Measurements from ENCODE around the gene TSEN54. TPM values are rescaled to one million over a fixed set of nuclear protein-coding genes. Genes with fewer than 3 reads are reported as not detected.

TSEN54 gene
- total RNA-seq, 1 donor from 2014 or later = 16.0 TPM

DNA sequence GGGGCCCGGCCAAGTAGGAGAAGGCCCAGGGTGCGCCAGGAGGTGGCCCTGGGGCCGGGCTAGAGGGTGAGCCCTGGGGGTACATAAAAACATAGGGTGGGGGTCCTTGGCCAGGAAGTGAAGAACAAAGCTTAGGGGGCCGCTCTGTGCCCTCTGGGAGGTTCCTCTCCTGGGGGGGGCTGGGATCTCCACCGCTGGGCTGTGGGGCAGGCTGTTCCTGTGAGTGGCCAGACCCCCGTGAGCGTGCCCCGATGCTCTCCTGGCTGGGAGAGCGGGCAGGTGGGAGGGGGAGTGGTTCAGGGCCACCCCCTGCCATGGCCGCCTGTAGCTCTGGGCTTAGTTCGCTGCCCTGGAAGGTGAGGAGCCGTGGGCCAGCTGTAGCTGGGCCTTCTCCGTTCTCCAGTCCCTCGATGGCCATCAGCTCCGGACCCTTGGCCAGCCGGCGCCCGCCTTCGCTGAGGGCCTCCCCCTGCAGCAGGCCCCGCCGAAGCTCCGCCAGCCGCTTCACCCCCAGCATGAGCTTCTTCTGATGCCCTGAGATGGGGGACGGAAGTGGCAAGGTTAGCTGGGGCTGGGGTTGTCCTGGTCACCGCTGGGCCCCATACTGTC, 13.5 kb upstream of the TSEN54 start:
- DNase-seq (ENCODE audit: extremely low read depth, low read depth, low spot score) = no peak

DNA sequence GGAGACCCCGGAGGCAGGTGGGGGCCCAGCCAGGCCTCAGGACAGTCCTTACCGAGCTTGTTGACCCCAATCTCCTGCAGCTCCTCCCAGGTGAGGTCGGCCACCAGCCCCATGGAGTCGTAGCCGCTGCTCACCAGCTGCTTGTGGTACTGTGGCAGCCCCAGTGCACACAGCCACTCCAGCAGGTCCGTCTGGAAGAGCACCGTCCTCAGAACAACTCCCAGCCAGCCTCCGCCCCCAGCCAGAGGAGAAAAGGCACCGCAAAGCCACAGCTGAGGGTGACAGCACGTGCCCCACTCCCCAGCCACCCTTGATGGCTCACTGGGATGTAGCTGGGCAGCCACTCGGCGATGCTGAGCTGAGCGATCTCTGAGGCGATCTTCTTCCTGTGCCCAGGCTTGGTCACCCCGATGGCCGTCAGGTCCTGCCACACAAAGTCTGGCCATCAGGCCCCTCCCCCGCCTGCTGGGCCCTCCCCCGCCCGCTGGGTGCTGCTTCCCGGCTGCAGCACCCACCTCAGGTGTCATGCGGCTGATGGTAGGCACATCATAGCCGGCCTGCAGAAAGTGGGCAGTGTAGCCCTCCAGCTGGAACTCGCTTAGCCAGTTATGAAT, 12.9 kb upstream of the TSEN54 start:
- DNase-seq (ENCODE audit: extremely low read depth, low read depth, low spot score) = no peak

DNA sequence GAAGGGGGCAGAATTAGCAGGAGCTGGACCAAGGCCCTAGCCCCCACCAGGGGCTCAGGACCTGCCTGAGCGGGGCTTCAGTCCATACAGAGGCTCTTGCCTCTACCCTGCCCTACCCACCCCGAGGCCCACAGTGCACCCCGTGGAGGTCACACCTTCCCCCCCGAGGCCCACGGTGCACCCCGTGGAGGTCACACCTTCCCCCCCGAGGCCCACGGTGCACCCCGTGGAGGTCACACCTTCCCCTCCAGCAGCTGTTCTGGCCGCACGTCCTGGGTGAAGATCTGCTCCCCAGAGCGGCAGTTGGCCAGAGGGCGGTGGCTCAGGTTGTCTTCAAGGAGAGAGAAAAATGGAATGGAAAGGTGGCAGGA, 12.4 kb upstream of the TSEN54 start:
- DNase-seq (ENCODE audit: extremely low read depth, low read depth, low spot score) = no peak

DNA sequence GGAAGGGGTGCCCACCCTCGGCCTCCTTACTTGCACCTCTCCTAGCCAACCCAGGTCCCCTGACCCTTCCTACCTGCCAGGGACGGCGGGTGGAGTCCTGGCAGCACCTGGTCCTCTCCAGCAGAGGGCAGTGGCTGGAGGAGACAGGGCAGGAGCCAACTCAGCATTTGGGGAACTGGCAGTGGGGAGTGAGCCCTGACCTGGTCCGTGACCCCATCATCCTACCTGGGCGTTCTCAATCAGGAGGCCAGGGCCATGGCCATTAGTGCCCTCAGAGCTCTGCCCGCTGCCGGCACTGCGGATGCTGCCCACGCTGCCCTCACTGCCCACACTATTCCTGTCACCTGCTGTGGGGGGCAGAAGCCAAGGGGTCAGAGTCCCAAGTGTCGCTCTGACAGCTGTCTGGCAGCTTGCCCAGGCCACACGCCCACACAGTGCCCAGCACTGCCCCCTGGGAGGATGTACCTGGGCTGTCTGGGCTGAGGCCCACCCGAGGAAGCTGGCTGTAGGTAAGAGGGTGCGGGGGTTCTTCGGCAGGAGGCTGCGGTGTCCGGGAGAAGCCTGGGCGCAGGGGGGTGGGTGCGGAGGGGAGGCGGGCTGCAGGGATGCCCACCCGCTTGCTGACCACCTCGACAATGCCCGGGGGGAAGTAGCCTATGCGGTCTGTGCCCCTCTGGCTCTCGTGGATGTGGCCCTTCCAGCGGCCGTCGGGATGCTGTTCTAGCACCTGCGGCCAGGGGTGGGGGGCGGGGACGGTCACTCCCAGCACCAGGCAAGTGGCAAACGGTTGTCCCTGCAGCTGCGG, 11.8 kb upstream of the TSEN54 start:
- no peak for DNase-seq (ENCODE audit: extremely low read depth, low read depth, low spot score)

DNA sequence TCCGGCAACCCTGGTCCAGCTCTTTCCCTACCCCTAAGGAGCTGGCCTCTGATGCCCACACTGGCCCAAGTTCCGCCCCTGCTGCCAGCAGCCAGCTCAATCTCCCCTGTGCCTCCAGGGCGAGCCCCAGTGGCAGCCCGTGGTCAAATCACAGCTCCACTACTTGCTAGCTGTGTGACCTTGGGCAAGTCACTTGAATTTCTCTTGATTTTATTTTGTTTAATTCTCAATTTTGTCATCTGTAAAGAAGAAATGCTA, 11.2 kb upstream of the TSEN54 start:
- DNase-seq (ENCODE audit: extremely low read depth, low read depth, low spot score) = no peak

DNA sequence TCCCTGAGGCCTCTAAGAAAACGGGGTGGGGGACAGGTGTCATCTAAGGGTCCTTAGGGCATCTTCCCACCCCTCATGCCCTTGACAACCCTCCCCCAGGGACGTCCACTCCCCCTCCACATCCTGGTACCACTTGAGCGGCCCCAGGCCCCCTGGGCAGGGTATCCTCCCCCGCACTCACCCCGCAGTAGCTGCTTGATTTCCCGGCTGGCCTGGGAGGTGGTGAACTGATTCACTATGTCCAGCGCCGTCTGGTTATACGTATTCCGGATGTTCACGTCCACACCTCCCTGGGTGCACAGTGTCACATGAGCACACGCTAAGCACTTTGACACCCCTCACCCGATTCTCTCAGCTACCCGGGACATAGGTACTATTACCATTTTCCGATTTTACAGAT, 10.7 kb upstream of the TSEN54 start:
- no peak for DNase-seq (ENCODE audit: extremely low read depth, low read depth, low spot score)

DNA sequence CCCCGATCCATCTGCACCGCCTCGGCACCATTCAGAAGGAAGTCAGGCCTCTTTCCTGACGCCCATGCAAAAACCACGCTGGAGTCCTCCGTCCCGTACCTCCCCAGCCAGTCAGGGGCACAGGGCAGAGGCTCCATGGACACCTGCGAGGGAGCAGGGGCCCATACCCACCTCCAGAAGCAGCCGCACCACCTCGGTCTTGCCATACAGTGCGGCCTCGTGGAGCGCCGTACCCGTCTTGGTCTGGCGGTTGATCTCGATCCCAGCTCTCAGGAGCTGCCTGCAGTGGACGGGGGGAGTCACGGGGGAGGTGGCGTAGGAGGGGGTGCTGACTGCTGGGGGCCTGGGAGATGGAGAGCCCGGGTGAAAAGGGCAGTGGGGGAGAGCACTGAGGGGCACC, 10.2 kb upstream of the TSEN54 start:
- DNase-seq (ENCODE audit: extremely low read depth, low read depth, low spot score) = no peak

DNA sequence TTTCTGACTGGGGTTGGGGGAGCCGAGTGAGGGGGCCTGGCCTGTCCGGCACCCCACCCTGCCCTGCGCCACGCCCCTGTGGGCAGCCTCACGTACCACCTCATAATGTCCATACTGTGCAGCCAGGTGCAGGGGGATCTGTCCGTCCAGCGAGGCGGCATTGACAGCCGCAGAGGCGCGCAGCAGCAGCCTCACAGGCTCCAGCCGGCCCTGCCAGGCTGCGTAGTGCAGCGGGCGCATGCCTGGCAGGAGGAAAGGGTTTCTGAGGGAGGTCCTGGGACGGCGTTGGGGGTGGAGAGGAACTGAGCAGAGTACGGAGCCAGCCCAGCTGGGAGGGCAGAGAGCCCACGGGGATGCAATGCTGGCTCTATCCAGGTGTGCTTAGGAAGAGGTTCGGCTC, 9.4 kb upstream of the TSEN54 start:
- no peak for DNase-seq (ENCODE audit: extremely low read depth, low read depth, low spot score)

DNA sequence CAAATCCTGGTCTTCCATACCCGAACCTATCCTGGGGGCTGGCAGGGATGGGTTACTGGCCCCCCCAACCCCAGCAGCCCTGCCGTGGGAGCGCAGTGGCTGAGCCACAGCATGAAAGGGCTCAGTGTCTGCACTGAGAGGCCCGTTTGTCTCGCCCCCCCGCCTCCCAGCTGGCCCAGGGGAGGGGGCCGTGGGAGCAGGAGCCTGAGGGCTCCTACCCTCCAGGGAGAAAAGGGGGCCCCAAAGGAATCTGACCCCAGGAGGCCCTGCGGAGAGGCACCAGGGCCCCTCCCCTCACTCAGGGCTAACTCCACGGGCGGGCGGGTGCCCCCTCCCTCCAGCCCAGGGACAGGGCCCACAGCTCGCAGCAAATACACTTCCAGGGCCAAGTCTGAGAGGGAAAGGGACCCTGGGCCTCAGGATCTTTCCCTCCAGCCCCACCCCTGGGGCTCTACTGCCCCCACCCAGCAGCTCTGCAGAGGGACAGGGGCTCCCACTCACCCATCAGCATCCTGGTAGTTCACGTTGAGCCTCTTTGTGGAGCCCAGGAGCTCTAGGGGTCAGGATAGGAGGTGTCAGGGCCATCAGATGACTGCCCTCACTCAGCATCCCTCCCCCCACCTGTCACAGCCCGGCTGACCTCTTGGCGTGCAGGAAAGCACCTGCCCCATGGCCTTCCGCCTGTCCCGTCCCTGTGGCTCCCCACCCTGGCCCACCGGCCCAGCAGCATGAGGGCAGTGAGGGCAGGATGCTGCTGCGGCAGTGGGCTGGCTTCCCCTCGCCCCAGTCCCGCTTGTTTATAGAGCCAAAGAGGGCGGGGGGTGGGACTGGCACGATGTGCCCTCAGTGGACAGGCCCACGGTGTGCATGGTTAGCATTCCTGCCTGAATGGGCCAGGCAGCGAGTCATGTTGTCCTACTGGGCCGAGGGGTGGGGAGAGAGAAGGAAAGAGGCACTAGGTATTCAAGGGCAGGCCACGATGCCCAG, 8.3 kb upstream of the TSEN54 start:
- DNase-seq (ENCODE audit: extremely low read depth, low read depth, low spot score) = no peak

DNA sequence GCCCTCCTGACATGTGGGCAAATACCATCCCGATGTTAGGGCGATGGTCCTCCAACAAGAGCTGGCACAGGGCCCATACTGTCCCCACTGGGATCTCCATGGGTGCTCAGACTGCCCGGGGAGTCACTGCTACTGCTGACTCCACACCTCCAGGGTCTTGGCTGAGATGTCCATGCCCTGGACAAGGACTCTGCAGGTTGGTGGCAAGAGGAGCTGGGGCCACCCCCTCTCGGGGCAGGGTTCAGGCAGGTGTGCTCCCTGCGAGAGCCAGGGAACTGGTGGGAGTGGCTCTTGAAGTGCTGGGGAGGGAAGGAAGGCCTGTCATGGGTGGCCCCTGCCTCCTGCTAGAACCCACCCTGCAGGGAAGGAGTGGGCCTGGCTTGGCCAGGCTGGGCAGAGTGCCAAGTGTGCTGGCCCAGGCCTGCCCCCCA, 7.4 kb upstream of the TSEN54 start:
- no peak for DNase-seq (ENCODE audit: extremely low read depth, low read depth, low spot score)

DNA sequence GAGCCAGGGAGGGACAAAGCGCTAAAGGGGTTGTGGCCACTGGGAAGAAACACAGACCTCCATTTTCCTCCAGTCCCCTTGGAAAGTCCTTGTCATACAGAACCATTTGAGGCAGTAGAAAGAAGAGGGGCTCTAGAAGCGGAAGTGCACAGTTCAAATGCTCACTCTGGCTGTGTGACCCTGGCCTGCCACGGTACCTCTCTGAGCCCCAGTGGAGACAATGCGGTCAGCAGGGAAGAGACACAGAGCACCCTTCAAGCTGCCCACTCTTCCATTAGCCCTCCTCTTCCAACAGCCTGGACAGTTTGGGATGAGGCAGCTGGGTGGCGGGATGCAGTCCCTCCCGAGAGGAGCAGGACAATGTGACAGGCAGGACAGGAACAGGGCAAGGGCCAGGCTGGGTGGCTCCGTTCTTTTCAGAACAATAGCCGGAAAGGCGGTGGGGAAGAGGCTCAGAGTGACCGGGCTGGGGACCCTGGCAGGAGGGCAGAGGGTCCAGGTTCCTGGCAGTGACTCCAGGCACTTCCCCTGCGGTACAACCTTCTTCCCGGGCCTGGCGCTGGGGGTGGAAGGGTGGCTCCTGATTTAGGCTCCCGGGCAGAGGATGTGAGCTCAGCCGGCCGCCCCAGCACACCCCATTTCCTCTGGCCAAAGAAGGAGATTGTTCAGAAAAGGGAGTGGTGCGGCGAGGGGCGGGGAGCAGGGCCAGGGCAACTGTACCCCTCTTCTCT, 6.6 kb upstream of the TSEN54 start:
- no peak for DNase-seq (ENCODE audit: extremely low read depth, low read depth, low spot score)

DNA sequence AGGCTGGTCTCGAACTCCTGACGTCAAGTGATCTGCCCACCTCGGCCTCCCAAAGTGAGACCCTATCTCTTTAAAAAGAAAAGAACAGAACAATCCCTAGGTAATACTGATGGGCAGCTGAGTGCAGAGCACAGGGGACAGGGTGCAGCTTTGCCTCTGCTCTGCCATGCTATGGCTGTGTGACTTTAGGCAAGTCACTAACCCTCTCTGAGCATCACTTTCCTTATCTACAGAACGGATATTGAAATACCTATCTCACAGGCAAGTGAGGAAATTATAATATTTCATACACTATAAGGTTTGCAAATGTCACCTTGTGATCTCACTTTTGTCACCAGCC, 5.1 kb upstream of the TSEN54 start:
- DNase-seq (ENCODE audit: extremely low read depth, low read depth, low spot score) = no peak

DNA sequence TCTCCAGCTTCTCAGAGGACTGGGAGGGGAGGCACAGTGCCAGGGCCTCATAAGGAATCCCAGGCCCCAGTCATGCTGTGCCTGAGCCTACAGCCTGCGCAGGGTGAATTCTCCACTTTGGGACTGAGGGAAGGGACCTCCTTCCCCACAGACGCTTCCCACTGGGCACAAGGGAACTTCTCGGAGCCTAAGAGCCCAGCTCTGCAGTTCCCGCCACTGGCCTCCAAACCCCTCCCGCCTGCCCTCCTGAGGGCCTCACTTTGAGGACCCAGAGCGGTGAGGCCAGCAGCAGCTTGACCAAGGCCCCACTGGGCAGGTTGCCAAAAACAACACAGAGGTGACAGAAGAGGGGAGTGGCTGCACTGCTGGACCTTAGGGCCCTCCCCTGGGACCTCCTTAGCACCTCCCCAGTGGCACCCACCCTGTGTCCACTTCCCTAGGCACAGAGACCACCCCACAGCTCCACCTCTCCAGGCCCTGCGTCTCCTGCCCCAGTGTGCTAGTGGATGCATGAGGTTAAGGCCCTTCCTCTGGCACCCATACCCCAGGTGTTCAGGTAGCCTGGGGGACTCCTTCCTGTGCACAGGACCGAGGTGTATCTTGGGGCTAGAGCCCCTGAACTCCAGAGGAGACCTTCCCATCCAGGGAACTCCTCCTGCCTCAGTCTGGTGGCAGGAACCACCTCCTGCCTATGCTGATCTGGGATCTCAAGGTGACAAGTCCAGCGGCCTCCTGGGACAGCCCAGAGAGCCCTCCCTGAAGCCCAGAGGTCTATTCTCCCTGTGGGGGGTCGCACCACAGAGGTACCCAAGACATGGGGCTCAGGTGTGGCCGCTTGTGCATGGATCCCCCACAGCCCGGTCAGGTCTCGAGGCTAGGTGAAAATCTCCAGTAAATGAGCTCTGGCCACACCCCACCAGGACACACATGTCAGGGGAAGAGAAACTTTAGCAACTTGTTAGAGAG, 4.4 kb upstream of the TSEN54 start:
- no peak for DNase-seq (ENCODE audit: extremely low read depth, low read depth, low spot score)

DNA sequence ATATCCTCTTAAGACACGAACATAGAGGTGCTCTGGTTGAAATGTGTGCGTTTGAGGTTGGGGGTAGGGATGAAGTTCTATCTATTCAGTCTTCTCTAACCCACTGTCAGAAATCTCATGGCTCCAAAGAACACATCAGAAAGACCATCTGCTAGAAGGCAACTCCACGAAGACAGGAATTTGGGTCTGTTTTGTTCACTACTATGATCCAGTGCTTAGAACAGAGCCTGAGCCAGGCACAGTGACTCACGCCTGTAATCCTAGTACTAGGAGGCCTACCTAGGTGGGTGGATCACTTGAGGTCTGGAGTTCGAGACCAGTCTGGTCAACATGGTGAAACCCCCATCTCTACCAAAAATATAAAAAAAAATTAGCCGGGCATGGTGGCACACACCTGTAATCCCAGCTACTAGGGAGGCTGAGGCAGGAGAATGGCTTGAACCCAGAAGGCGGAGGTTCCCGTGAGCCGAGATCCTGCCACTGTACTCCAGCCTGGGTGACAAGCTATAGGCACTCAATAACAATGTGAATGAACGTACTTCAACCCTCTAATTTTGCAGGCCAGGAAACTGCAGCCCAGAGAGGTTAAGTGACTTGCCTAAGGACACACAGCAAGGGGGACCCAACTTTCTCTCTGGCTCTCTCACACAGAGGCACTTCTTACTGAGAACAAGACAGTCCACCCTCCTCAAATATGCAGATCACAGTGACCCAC, 3.2 kb upstream of the TSEN54 start:
- DNase-seq (ENCODE audit: extremely low read depth, low read depth, low spot score) = no peak

DNA sequence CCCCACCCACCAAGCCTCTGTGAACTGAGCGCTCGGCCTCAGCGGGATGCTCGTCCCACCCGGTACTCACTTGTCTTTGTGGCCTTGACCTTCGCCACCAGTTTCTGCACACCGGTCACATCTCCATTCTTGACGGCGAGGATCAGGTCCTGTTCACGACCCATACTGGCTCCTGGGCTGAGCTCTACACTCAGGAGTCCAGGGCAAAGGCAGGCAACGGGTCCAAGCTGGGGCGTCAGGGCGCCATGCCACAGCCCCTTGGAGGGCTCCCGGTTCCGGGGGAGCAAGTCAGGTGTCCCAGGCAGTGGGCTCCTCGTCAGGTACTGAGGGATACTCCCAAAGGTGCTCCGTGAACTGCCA, 2.7 kb upstream of the TSEN54 start:
- DNase-seq (ENCODE audit: extremely low read depth, low read depth, low spot score) = no peak

DNA sequence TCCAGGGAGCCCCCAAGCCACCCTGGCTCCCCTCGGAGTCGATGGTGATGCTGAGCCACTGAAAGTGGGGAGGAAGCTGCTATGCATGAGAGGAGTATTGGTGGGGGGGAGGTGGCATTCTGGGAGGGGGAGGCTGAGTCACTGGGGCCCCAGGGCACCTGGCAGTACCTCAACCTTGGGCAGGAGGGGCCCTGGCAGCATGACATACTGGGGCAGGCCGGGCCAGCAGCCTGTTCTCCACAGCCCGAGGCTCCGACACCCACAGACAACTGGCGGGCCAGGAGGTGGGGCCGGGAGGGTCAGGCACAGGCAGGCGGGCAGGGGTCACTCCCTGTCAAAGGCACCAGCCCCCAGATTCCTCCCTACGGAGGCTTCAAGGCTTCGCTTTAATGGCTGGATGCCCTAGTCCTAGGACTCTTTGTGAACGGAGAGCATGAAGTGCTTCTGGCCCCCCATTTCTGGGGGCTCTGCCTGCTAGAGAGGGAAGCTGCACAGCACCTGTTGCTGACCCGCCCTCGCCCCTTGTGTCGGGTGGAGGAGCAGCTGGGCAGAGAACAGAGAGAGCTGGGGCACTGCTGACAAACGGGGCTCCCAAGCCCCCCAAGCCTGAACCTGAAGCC, 1.9 kb upstream of the TSEN54 start:
- DNase-seq (ENCODE audit: extremely low read depth, low read depth, low spot score) = no peak

DNA sequence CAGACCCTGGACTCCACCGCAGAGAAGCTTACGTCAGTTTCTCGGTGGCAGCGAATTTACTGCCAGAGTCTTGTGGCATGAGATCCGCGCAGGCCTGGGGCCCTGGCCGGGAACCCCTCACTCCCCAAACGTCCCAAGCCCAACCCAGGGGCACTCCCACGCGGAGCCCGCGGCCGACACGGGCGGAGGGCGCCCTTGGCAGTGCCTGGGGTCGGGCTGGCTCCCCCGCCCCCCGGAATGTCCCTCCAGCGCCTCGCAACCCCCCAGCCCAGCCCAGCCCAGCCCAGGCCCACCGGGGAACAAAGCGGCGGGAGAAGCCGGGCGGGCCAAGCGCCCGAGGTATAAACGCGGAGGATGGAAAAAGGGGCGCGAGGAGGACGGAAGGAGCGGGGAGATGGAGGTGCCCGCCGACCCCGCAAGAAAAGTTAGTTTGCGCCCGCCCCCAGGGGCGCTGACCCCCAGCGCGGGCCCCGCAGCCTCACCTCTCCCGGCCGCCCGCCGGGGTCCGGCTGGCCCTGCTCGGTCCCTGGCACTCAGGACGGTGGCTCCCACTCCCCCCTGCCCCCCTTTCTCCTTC, 1.3 kb upstream of the TSEN54 start:
- DNase-seq (ENCODE audit: extremely low read depth, low read depth, low spot score) = no peak
